Measurements from ENCODE around the gene GTPBP4. TPM values are rescaled to one million over a fixed set of nuclear protein-coding genes. Genes with fewer than 3 reads are reported as not detected.

The GTPBP4 gene
- total RNA-seq, 4 donors from 2014 or later = 16.0 to 31.5 (median 21.5) TPM

DNA sequence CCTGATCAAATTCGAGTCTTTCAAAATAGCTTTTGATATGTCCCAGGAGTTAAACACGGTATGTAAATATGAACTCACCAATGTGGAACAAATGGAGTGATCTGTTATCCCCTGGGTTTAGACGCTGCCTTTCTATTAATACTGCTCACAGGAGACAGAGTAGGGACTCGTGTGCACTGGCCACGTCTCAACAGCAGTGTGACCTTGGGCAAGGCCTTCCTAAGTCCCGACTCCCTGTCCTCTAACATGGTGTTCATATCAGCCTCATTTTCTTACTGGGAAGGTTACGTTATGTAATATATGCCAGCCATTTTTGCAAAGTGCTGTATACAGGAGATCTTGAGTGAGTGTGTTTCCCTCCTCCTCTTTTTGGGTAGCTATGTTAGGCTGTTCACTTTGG, 69.8 kb downstream of the GTPBP4 start:
- TF ChIP-seq EP300 (IDR thresholded peaks at IDR 0.05) (no peak), POLR2AphosphoS5 (IDR thresholded peaks at IDR 0.05) (no peak), POLR2A (IDR thresholded peaks at IDR 0.05) (no peak), CTCF (IDR thresholded peaks at IDR 0.05) (no peak)
- no peak for ATAC-seq
- 53 to 69% methylated on average over 3 to 6 of the region's 7 CpGs for WGBS, 2 donors (ENCODE audit: low coverage in 1 of 2)
- H3K4me3 ChIP-seq = no peak overlapping the region
- no peak overlapping the region for H3K27ac ChIP-seq
- H3K9me3 ChIP-seq = no peaks in the 10 kb centered on the region
- H3K4me1 ChIP-seq = peaks cover 3 to 78% (median 13%) of the 10 kb centered on the region in 3 donors
- H3K36me3 ChIP-seq = peaks cover 0 to 11% of the 10 kb centered on the region in 2 donors
- no peaks in the 10 kb centered on the region for H3K27me3 ChIP-seq

GRCh38 chr10:1059902-1060301, 71.7 kb downstream of the GTPBP4 start:
- no peaks in the 10 kb centered on the region for H3K27me3 ChIP-seq
- ATAC-seq = no peak
- TF ChIP-seq POLR2AphosphoS5 (IDR thresholded peaks at IDR 0.05) = no peak
- no peak for TF ChIP-seq POLR2A (IDR thresholded peaks at IDR 0.05)
- TF ChIP-seq CTCF (IDR thresholded peaks at IDR 0.05) = no peak
- no peak for TF ChIP-seq EP300 (IDR thresholded peaks at IDR 0.05)
- H3K27ac ChIP-seq = no peak overlapping the region
- H3K9me3 ChIP-seq = no peaks in the 10 kb centered on the region
- H3K36me3 ChIP-seq = peaks cover 0 to 13% of the 10 kb centered on the region in 2 donors
- no peak overlapping the region for H3K4me3 ChIP-seq
- H3K4me1 ChIP-seq = peaks cover under 1 to 61% (median 5%) of the 10 kb centered on the region in 3 donors
- 90 to 100% methylated on average over 2 to 5 of the region's 8 CpGs for WGBS, 2 donors (ENCODE audit: low coverage in 1 of 2)

- Histone ChIP-seq H3K9me3 (no peaks in the 10 kb centered on the region), H3K4me3 (no peak overlapping the region), H3K4me1 (peaks cover 0 to 48% (median 0%) of the 10 kb centered on the region in 3 donors), H3K36me3 (peaks cover 0 to 13% of the 10 kb centered on the region in 2 donors), H3K27me3 (no peaks in the 10 kb centered on the region), H3K27ac (no peak overlapping the region)
- no peak for ATAC-seq
- TF ChIP-seq CTCF (IDR thresholded peaks at IDR 0.05) (no peak), POLR2A (IDR thresholded peaks at IDR 0.05) (no peak), EP300 (IDR thresholded peaks at IDR 0.05) (no peak), POLR2AphosphoS5 (IDR thresholded peaks at IDR 0.05) (no peak)
- 94 to 99% methylated on average over 6 to 7 of the region's 7 CpGs for WGBS, 2 donors (ENCODE audit: low coverage in 1 of 2)
These were observed 73.9 kb downstream of the GTPBP4 start for GRCh38 chr10:1061930-1062774.

GRCh38 chr10:1063232-1063865, 75.1 kb downstream of the GTPBP4 start:
- ATAC-seq = no peak
- TF ChIP-seq POLR2AphosphoS5 (IDR thresholded peaks at IDR 0.05) (no peak), CTCF (IDR thresholded peaks at IDR 0.05) (no peak), EP300 (IDR thresholded peaks at IDR 0.05) (no peak), POLR2A (IDR thresholded peaks at IDR 0.05) (no peak)
- peaks cover 0 to 13% of the 10 kb centered on the region in 2 donors for H3K36me3 ChIP-seq
- no peaks in the 10 kb centered on the region for H3K27me3 ChIP-seq
- no peaks in the 10 kb centered on the region for H3K9me3 ChIP-seq
- H3K4me1 ChIP-seq = peaks cover 0 to 36% (median 0%) of the 10 kb centered on the region in 3 donors
- WGBS, 2 donors (ENCODE audit: low coverage in 1 of 2) = 72 to 83% methylated on average over 3 of the region's 7 CpGs
- H3K27ac ChIP-seq = no peak overlapping the region
- H3K4me3 ChIP-seq = no peak overlapping the region

Data from gastroesophageal sphincter (tissue), 4 donors.